GM18868 (cell line): ENCODE results near the gene MYB.
A peak's percentile ranks its signal among the peaks of the same experiment; 100 is the strongest.

Source experiments
- ATAC-seq: cut with Tn5 transposase; IDR thresholded peaks from one replicate; pipeline ENCODE4 v1.9.1; 2021; ENCODE audit warnings: mild to moderate bottlenecking, moderate library complexity; ENCODE audit not compliant: unreplicated experiment

MYB gene

GRCh38 chr6:135215563-135215962 is 34.5 kb downstream of the MYB start:
- no peak for ATAC-seq

GRCh38 chr6:135217663-135218062 is 36.6 kb downstream of the MYB start:
- ATAC-seq, result no peak

GRCh38 chr6:135219346-135219745 is 38.2 kb downstream of the MYB start:
- ATAC-seq, result no peak

- no peak for ATAC-seq
Observed at GRCh38 chr6:135221042-135221441, 39.9 kb downstream of the MYB start.

- ATAC-seq, result no peak
Observed at GRCh38 chr6:135221505-135221904, 40.4 kb downstream of the MYB start.

- no peak for ATAC-seq
Observed at GRCh38 chr6:135222623-135223022, 41.5 kb downstream of the MYB start.

- no peak for ATAC-seq
Observed at GRCh38 chr6:135224037-135224647, 43.0 kb downstream of the MYB start.

GRCh38 chr6:135225911-135226310 is 44.8 kb downstream of the MYB start:
- no peak for ATAC-seq

- peak; percentile 72 for ATAC-seq
Observed at GRCh38 chr6:135226537-135226936, 45.4 kb downstream of the MYB start.

- no peak for ATAC-seq
Observed at GRCh38 chr6:135227349-135227748, 46.2 kb downstream of the MYB start.

- ATAC-seq, result no peak
Observed at GRCh38 chr6:135227758-135228157, 46.6 kb downstream of the MYB start.

- peak; percentile 40 for ATAC-seq
Observed at GRCh38 chr6:135228486-135228885, 47.4 kb downstream of the MYB start.

- no peak for ATAC-seq
Observed at GRCh38 chr6:135229996-135230395, 48.9 kb downstream of the MYB start.

GRCh38 chr6:135230711-135231468 is 49.8 kb downstream of the MYB start:
- no peak for ATAC-seq

GRCh38 chr6:135231469-135231844 is 50.3 kb downstream of the MYB start:
- peak; percentile 49 for ATAC-seq

GRCh38 chr6:135233686-135234491 is 52.8 kb downstream of the MYB start:
- peak; percentile 58 for ATAC-seq

- ATAC-seq, result no peak
Observed at GRCh38 chr6:135234492-135234780, 53.3 kb downstream of the MYB start.

- ATAC-seq, result no peak
Observed at GRCh38 chr6:135235716-135236115, 54.6 kb downstream of the MYB start.

GRCh38 chr6:135236319-135236718 is 55.2 kb downstream of the MYB start:
- ATAC-seq, result no peak

- ATAC-seq, result no peak
Observed at GRCh38 chr6:135236732-135237131, 55.6 kb downstream of the MYB start.

- ATAC-seq, result no peak
Observed at GRCh38 chr6:135240711-135241110, 59.6 kb downstream of the MYB start.
